GF-D8 (cell line): ENCODE measurements around the gene GP1BB.

ENCODE experiments used
- DNase-seq: peaks from one replicate; lab custom pipeline; 2025; lab: John Stamatoyannopoulos, UW

GP1BB gene

DNA sequence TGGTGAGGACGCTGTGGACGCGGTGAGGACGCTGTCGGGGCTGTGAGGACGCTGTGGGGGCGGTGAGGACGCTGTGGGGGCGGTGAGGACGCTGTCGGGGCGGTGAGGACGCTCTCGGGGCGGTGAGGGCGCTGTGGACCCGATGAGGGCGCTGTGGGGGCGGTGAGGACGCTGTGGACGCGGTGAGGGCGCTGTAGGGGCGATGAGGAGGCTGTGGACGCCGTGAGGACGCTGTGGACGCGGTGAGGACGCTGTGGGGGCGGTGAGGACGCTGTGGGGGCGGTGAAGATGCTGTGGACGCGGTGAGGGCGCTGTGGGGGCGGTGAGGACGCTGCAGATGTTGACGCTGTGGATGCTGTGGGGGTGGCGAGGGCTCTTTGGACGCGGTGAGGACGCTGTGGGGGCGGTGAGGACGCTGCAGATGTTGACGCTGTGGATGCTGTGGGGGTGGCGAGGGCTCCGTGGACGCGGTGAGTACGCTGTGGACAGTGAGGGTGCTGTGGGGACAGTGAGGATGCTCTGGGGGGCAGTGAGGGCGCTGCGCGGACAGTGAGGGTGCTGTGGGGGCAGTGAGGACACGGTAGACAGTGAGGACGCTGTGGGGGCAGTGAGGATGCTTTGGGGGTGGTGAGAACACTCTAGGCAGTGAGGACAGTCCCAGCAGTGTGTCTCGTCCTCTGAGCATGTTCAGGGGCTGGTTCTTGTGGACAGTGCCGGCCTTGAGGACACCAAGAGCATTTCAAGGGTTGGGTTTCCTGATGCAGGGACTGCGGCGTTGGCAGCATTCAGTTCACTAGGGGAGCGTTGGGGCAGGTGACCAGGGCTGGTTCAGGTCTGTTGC lies 4.2 kb downstream of the GP1BB start:
- DNase-seq = no peak

GRCh38 chr22:19728271-19728670 lies 4.9 kb downstream of the GP1BB start:
- DNase-seq = no peak

GRCh38 chr22:19728836-19729235 lies 5.5 kb downstream of the GP1BB start:
- DNase-seq = no peak

DNA sequence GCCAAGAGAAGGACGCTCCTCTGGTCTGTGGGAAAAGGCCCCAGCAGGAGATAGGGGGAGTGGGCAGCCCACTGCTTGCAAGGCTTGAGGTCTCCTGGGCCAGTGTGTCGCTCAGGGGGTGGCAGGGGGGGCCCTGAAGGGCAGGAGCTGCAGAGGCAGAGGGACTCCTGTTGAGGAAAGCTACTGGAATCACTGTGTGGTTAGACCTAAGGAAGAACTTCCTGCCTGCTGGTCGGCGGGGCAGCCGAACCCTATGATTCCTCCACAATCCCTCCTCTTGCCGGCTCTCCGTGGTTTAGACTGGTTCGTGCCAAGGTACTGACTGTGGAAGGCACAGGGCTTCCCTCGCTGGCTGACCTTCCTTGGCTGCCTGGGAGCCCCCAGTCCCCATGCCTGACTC lies 6.2 kb downstream of the GP1BB start:
- no peak for DNase-seq

DNA sequence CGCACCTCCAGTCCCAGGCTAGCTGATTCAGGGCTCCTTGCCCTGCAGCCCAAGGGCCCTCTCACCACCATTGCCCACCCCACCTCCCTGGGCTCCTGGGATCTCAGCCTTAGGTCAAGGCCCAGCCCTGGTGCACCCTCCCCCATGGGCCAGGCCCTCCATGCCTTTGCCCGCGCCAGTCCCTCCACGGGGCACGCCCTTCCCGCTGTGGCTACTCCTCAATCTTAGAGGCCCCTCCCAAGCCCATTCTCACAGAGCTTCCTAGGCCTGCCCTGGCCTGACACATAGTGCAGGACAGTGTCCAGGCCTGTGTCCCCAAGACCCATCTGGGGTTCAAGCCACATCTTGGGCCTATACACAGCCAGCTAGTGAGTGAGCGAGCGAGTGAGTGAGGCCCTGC lies 6.9 kb downstream of the GP1BB start:
- DNase-seq = no peak

DNA sequence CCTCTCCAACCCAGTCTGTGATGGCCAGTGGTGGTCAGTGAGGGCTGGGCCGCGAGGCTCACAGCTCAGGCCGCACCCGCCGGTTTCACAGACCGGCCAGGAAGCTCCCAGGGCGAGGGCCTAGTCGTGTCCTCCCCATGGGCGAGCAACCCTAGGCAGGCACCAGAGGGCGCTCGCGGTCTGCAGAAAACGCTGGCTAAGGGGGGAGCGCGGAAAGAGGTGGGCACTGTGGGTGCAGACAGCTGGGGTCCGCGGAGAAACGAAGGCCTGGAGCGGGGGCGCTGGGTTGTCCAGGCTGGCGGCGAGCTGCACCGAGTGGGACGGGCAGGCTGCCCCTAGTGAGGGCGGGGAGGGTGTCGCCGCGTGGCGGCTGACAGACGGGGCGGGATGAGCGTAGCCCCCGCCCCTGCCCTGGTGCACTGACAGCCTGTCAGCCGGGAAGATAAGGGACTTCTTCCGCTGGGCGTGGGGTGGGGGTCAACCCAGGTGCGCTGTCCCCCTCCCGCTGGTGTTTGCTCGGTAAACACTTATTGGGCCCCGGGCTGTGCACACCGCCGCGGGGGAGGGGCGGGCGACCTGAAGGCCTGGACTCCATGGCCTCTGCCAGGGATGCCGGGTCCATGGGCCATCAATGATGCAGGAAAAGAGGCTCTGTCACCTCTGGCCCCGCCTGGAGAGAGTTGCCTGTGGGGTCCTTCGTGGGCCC lies 7.5 kb downstream of the GP1BB start:
- DNase-seq = peak; percentile 4

- no peak for DNase-seq
Observed at GRCh38 chr22:19731361-19732135, 8.2 kb downstream of the GP1BB start.

- no peak for DNase-seq
Observed at GRCh38 chr22:19732403-19733113, 9.2 kb downstream of the GP1BB start.

- no peak for DNase-seq
Observed at GRCh38 chr22:19733755-19734154, 10.4 kb downstream of the GP1BB start.

DNA sequence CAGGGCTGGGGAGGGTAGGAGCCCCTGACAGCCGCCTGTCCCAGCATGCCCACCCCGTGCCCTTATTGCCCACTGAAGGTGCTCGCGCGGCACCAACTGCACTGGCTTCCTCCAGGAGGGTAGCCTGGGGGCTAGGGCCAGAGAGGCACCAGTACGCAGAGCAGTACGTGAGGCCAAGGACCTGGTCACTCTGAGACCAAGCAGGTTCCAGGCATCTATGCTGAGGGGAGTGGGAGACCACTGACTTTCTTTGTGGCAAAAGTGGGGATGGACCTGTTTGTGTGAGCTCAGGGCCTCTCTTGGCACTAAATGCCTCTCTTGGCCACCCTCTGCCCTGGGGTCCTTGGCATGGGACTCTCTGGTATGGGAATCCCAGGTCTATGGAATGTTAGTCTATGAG lies 10.8 kb downstream of the GP1BB start:
- no peak for DNase-seq

- DNase-seq = no peak
Observed at GRCh38 chr22:19734837-19735382, 11.6 kb downstream of the GP1BB start.

DNA sequence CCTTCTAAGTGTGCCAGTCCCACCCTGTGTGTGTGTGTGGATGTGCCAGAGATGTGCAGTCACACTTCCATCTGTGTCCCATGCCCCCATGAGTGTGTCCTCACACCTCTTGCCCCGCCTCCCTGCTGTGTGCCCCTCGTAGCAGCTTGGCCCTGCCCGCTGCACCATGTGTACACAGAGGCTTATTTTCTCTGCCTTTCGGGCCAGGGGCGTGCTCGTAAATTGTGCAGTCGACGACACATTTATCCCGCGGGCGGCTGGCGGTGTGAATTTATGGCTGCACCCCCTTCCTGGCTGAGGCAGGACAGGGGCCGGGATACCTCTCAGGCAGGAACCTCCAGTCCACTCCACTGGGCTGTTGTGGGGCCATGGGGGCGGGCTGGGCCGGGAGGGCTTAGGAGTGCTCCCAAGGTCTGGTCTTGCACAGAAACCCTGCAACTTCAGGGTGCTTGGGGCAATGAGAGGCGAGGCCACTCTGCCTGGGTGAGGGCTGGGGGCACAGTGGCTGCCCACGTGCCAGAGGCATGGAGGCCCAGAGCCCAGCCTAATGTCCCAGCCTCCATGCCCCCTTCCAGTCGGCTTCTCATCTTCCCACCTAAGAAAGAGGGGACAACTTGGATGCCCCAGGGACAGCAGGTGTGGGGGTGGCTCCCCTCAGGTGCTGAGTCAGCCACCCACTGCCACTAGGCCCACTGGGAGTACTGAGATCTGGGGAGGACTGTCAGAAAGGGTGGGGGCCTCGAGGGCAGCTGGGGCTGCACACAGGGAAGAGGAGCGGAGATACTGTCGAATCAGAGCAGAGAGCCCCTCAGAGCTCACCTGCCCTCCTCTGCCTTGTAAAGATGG lies 12.5 kb downstream of the GP1BB start:
- DNase-seq = no peak

DNA sequence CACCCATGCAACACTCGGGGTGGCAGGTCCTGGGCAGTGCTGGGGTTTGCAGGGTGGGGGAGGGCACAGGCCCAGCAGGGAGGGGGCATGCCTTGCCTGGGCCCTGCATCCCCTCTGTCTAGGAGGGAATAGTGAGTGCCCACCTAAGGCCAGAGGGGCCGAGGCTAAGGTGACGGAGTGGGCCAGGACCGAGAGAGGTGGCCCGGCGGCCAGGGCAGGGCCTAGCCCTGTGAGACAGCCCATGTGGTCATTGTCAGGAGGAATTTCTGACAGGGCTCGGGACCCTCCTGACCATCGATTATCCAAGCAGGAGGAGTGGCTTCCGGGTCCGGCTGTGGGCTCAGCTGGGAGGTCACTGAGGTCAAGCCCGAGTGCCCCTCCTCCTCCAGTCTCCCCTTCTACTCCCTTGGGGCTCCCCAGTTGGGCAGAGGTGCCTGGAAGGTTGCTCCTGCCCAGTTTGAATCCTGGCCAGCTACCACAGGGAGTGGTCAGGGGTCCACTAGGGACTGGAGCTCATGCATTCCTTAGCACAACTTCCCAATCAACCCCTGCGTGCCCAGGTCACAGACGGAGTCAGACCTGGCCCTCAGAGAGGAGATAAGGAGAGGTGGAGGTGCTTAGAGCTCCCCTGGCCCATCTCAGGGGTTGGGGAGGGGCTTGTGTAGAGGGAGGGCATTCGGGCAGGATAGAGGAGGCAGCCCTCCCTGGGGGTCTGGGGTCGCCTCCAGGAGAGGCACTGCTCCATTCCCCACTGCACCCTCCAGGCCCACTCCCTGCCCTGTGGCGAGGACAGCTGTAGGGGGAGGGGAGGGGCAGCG lies 14.7 kb downstream of the GP1BB start:
- no peak for DNase-seq

DNA sequence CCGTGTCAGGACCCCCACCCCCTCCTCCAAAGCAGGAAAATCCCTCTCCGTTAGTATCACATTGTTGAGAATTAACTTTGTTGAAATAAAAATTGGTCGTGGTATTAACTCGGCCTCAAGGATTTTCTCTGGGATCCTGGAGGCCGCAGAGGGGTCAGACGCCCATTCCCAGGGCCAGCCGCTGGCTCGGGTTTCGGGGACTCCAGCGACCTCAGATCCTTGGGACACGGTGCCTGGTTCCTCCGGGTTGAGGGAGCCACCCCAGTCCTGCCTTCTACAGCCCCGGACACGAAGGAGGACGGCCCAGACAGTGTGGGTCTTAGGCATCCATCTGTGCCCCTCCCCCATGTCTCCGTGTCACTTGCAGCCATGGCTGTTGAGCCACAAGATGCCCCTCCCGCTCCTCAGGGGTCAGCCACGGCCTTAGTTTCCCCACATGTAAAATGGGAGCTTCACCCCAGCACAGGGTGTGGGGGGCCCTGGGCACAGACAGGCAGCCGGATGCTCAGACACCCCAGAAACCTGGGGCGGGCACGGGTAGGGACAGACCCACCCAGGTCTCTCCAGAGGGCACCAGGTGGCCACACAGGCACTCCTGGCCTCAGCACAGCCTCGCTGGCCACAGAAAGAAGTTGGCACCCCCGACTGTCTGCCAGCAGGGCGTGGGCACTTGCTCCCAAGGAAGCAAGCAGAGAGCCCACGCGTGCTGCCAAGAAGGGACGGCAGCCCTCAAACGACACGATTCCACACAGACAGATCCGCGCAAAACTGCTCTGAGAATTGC lies 15.5 kb downstream of the GP1BB start:
- no peak for DNase-seq

DNA sequence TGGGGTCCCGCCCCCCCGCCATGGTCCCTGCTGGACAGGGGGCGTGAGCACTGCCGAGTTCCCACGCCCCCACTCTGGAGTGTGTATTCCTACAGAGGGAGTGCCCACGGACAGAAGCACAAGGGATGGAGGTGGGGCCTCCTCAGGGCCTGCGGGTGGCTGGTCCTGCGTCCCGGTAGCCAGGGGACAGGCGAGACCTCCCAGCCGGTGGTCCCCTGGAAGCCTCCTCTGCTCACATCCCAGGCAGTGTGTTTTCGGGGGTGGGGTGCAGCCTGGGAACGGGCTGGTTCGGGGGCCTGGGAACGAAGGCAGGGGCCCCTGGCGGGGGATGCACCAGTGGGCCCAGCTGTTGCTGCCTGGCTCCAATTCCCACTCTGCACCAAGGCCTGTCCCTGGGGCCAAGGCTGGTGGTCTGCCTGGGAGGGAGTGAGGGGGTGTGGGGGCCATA lies 16.1 kb downstream of the GP1BB start:
- no peak for DNase-seq

DNA sequence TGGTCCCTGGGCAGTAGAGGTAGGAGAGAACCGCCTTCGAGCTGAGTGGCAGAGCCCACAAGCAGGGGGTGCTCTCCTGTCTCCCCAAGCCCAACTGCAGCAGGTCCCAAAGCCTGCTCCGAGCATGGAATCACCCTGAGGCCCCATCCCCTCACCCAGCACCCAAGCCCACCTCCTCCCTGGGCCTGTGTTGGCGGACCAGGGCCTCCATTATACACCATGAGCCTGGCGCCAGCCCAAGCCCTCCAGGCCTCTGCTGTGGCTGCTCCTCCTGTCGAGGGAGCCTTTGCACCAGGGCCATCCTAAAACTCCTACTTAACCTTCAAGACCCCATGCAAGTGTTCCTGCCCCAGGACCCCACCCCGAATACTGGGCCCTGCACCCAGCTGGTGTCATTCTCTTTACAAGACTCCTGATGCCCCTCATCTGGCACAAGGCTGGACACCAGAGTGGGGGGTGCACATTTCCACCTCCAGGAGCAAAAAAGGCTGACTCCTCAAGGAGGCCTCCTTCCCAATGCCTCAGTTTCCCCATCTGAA lies 16.6 kb downstream of the GP1BB start:
- no peak for DNase-seq

DNA sequence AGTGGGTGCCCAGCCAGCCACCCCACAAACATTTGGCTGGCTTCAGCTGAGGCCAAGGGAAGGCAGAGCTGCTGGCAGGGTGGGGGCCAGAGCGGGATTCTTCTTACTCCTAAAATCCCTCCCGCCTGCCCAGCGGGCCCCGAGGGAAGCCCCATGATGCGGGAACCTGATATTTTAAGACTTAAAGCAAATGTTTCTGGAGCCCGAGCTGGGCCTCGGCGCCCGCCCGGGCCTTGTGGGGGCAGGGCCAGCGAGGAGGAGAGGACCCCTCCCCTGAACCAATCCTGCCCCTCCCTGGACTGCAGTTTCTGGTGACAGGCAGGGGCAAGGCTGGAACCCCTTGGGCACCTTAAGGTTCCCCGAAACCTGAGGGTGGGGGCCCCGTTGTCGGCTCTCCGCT lies 17.2 kb downstream of the GP1BB start:
- no peak for DNase-seq

DNA sequence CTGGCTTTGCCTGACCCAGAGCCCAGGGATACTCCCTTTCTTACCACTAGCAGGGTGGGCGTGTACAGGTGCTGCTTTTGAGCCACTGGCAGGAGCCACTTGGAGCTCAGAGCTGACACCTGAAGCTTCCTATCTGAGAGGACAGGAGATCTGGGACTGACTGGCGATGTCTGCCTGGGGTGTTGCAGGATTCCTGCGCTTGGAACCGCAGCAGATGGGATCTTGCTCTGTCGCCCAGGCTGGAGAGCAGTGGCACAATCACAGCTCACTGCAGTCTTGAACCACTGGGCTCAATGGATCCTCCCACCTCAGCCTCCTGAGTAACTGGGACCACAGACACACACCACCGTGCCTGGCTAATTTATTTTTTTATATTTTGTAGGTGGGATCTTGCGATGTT lies 17.7 kb downstream of the GP1BB start:
- no peak for DNase-seq
